PFSK-1 (cell line): ENCODE measurements around the gene SNX7.

ENCODE experiments used
- POLR2AphosphoS5 ChIP-seq: IDR thresholded peaks from 2 replicates; pipeline ENCODE4 v1.6.1; 2012; ENCODE audit warnings: low read depth, mild to moderate bottlenecking, control low read depth, low read length, moderate library complexity
- SIN3A ChIP-seq: IDR thresholded peaks from 2 replicates; pipeline ENCODE4 v1.6.1; 2012; ENCODE audit warnings: mild to moderate bottlenecking, low read length, moderate library complexity, borderline replicate concordance; ENCODE audit not compliant: insufficient read depth
- TAF1 ChIP-seq: IDR thresholded peaks from 2 replicates; pipeline ENCODE4 v1.6.1; 2012; ENCODE audit warnings: low read length, control low read depth, borderline replicate concordance; ENCODE audit not compliant: insufficient read depth
- TF ChIP-seq, protein P1 (sequence below), 2 experiments: IDR thresholded peaks; 2 replicates each; pipeline versions ENCODE4 v1.6.1 to v1.8.0; 2011 to 2012; ENCODE audit warnings: low read depth in 2 of 2, low read length in 2 of 2, control low read depth in 1 of 2, inconsistent platforms in 1 of 2, mild to moderate bottlenecking in 1 of 2, moderate library complexity in 1 of 2; ENCODE audit not compliant: insufficient read depth in 1 of 2

DNA sequence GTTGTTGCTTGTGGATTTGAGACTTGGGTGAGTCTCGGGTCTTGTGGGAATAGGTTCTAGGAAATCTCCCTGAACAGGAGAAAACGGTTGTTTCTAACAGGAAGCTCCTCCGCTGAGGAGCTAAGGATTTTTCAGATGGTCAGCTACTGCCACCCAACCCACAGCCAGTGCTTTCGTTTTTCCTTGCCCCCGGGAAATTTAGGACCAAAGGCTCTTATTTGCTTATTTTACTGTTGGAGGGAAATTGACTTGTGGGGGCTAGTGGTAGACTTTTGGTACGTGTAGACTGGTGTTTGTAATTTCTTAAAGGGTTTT lies 792 bp downstream of the SNX7 start:
- no peak for TF ChIP-seq POLR2AphosphoS5
- TF ChIP-seq, protein P1, sequence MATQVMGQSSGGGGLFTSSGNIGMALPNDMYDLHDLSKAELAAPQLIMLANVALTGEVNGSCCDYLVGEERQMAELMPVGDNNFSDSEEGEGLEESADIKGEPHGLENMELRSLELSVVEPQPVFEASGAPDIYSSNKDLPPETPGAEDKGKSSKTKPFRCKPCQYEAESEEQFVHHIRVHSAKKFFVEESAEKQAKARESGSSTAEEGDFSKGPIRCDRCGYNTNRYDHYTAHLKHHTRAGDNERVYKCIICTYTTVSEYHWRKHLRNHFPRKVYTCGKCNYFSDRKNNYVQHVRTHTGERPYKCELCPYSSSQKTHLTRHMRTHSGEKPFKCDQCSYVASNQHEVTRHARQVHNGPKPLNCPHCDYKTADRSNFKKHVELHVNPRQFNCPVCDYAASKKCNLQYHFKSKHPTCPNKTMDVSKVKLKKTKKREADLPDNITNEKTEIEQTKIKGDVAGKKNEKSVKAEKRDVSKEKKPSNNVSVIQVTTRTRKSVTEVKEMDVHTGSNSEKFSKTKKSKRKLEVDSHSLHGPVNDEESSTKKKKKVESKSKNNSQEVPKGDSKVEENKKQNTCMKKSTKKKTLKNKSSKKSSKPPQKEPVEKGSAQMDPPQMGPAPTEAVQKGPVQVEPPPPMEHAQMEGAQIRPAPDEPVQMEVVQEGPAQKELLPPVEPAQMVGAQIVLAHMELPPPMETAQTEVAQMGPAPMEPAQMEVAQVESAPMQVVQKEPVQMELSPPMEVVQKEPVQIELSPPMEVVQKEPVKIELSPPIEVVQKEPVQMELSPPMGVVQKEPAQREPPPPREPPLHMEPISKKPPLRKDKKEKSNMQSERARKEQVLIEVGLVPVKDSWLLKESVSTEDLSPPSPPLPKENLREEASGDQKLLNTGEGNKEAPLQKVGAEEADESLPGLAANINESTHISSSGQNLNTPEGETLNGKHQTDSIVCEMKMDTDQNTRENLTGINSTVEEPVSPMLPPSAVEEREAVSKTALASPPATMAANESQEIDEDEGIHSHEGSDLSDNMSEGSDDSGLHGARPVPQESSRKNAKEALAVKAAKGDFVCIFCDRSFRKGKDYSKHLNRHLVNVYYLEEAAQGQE (IDR thresholded peaks at IDR 0.05; ENCODE audit: insufficient read depth in 1 of 2, low read depth in 2 of 2, low read length in 2 of 2), result no peak
- no peak for TF ChIP-seq SIN3A
- no peak for TF ChIP-seq TAF1
